IPS DF 4.7 (cell line): ENCODE results near the gene CLIP2.
"Not testable (repeated sequence)": the region's sequence is repeated elsewhere in the genome, so short reads cannot be mapped to it uniquely, and the experiment has no call there.

Experiments
- DNase-seq: peaks from one replicate; pipeline ENCODE4 v3.0.0-alpha.2; 2013; ENCODE audit warnings: low spot score; ENCODE audit errors: extremely low read depth

The CLIP2 gene

DNA sequence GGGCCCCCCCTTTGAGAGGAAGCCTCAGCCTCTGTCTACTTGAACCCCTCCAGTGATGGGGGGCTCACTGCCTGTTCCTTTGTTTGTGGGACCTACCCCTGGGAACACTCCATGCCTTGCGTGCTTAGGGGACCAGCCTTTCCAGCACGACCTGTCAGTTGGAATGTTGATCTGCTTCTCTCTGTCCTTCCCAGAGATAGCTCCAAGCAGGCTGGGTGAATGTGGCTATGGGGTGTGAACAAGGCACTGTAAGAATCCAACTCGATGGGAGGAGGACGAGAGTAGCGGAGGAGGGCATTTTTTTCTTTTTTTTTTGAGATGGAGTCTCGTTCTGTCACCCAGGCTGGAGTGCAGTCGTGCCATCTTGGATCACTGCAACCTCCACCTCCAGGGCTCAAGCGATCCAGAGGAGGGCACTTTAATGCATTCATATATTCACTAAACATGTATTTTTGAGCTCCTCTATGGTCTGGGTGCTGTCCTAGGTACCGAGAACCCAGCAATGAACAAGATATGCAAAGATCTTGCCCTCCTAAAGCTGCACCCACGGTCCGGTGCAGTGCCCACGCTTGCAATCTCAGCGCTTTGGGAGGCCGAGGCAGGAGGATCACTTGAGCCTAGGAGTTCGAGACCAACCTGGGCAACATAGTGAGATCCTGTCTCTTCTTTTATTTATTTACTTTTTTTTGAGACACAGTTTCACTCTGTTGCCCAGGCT is 8.5 kb downstream of the CLIP2 start:
- no peak for DNase-seq

DNA sequence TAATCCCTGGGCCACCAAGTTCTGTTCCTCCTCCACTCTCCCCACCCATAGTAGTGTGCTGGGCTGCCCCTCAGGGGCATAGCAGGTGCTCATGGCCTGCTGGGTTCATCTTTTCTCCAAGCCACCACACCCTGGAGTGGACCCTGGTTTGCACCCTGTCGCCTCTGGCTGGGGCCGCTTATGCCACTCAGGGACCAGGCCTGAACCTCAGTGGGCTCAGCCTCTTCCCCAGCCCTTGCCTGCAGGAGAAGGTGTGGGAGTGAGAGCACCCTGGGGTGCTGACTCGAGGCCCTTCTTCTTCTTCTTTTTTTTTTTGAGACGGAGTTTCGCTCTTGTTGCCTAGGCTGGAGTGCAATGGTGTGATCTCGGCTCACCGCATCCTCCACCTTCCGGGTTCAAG is 10.2 kb downstream of the CLIP2 start:
- DNase-seq = no peak

DNA sequence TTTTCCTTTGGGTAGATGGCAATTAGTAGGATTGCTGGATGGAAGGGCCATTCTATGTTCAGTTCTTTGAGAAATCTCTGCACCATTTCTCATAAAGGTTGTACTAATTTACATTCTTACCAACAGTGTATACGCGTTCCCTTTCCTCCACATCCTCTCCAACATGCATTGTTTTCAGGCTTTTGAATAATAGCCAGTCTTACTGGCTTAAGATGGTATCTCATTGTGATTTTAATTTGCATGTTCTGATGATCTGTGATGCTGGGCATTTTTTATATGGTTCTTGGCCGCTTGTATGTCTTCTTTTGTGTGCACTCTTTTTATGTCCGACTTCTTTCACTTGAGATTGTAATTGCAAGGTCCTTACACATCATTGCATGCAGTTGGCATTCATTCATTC is 11.7 kb downstream of the CLIP2 start:
- DNase-seq = no peak

DNA sequence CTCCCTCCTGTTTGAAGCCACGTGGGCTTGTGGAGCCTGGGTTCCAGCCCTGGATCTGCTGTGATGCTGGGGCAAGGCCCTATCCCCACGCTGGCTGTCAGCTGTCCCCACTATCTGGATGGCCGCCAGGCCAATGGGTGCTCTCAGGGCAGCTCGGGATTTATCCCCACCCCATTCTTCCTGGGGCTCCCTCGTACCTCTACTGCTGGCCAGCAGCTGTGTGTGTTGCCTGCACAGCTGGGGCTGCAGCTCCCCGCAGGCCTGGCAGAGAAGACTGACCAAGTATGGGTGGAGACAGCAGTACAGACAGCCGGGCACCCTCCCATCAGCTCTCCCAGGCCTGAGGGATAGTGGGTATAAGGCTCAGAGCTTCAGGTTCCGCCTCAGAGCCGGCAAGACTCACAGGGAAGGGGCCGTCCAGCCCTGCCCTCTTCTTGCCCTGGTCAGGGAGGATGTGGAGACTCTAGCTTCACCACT is 13.6 kb downstream of the CLIP2 start:
- DNase-seq = no peak

DNA sequence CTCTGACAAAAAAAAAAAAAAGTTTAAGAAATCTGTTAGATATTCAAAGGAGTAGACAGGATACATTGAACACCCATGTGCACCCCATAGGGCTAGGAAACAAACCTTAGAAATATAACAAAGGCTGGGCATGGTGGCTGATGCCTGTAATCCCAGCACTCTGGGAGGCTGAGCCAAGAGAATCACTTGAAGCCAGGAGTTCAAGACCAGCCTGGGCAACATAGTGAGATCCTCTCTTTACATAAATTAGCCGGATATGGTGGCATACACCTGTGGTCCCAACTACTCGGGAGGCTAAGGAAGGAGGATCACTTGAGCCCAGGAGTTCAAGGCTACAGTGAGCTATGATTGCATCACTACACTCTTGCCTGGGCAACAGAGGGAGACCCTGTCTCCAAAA is 15.3 kb downstream of the CLIP2 start:
- no peak for DNase-seq

DNA sequence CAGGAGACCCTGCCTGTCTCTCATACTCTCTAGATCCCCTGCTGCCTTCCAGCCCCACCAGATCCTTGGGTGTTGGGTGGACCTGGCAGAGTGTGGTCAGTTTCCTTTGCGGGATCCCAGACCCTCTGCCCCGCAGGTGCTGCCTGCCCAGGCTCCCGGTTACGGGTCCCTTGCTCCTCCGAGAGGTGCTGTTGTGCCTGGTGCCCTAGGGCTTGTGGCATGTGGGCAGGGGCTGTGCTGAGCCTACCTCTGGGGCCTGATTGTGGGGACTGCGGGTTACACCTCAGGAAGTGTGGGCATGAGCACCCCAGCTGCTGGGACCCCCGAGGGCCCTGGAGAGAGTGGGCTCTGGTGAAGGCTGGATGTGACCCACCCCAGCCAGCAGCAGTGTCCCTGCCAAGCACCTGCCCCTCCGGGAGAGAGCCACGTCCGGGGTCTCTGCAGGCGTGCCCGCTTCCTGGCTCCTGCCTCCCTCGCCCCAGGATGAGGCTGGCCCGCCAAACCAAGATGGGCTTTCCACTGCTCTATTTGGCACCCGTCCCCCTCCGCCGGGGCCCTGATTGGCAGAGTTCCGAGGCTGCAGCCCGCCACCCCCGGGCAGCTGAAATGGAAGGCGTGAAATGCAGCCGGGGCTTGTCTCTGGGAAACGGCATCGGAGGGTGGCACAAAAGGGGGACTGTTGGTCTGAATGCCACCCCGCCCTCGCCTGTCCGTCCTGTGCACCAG is 17.0 kb downstream of the CLIP2 start:
- no peak for DNase-seq

DNA sequence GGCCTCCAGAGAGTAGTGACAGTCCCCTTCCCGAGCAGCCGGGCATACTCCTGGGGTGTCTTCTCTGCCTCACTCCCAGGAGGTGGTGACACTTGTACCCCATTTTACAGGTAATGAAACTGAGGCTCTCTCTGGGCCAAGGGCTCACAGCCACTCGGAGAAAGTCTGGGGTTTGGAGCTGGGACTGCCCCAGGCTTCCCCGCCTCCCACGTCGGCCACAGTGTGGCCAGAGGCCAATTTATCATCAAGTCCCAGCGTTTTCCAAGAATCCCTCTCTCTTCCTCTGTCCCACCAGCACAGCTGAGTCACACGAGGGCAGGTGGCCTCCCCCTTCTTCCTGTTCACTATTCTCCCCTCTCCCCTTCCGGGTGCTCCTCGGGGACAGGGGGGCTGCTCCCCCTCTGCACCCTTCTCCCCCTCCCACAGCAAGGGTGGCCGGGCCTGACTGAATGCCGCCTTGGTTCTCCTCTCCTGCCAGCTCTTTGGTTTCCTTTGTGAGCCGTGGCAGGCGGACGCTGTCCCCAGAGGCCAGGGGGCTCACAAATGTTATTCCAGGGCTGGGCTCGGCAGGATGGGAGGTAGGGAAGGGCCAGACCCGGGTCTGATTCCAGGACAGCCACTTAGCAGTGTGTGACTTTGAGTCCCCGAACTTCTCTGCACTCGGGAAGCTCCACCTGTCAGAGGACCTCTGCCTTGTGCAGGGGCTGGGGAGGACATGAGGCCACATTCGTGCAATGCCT is 17.7 kb downstream of the CLIP2 start:
- DNase-seq = no peak

DNA sequence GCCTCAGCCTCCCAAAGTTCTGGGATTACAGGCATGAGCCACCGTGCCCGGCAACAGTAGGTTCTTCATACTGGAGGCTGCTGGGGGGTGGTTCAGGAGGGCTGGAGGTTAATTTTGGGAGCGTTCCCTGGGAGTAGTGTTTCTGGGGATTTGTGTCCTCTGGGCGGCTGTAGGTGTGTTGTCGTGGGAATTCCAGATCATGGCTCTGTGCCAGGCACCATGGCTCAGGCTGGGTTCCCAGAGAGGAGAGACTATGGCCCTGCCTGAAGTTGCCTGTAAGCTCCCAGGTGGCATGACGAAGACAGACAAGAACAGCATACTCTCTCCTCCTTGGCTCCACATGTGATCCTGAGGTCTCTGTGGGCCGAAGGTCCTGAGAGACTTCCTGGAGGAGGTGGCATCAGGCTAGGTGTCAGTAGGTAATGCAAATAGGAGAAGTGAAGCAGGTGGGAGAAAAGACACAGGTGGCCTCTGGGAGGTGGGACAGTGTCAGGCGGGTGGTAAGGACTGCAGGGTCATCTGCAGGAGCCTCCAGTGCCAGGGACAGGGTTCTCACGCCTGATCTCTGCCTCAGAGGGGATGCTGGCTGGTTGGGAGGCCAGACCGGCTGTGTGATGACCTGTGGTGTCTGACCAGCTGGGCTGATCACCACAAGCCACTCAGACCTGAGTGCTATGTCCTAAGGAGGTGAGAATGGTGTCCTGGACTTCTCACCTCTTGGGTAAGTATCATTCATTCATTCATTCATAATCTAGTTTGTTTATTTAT is 18.7 kb downstream of the CLIP2 start:
- no peak for DNase-seq

DNA sequence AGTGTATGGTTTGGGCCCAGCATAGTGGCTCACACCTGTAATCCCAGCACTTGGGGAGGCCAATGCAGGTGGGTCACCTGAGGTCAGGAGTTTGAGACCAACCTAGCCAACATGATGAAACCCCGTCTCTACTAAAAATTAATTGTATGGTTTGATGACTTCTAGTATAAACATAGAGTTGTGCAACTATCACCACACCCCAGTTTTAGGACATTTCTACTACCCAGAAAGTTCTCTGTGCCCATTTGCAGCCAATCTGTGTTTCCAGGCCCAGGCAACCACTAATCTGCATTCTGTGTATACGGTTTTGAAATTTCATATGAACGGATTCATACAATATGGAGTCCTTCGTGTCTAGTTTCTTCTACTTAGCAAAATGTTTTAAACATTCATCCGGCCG is 20.0 kb downstream of the CLIP2 start:
- no peak for DNase-seq

DNA sequence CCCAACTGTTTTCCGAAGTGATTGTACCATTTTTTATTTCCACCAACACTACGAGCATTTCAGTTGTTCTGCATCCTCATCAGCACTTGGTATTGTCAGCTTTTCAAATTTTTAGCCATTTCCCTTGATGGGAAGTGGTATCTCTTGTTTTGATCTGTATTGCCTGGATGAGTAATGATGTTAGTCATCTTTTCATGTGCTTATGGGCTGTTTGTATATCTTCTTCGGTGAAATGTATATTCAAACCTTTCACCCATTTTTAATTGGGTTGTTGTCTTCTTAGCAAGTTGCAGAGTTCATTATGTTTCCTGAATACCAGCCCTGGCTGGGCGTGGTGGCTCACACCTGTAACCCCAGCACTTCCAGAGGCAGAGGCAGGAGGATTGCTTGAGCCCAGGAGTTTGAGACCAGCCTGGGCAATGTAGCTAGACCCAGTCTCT is 22.1 kb downstream of the CLIP2 start:
- no peak for DNase-seq

DNA sequence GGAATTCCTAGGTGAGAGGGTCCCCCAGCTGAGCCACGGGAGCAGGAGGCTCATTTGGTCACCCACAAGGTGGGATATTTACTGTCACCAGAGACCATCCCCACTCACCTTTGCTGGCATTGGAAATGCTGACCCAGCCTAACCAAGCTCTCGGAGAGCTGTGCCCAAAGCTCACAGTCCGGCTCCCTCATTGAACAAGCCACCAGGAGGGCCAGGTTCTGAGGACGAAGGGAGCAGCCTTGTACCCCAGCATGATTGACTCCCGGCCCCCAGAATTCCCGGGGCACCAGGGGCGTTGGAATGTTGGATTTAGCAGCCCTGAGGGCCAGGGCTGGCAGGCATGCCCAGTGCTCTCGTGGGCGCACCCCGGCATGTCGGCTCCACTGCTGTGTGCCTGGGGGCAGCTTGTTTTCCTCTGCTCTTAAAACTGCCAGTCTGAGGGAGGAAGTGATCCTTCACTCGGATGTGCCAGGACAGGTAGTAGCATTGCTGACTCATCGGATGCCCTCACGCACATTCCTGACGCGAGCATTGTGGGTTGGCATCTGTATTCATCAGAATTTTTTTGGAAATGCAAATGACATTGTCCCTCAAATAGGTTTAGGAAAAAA is 23.3 kb downstream of the CLIP2 start:
- DNase-seq = no peak

DNA sequence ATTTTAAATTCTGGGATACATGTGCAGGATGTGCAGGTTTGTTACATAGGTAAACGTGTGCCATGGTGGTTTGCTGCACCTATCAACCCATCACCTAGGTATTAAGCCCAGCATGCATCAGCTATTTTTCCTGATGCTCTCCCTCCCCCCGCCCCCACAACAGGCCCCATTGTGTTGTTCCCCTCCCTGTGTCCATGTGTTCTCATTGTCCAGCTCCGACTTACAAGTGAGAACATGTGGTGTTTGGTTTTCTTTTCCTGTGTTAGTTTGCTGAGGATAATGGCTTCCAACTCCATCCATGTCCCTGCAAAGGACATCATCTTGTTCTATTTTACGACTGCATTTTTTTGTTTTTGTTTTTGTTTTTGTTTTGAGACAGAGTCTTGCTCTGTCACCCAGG is 26.7 kb downstream of the CLIP2 start:
- not testable (repeated sequence) for DNase-seq

DNA sequence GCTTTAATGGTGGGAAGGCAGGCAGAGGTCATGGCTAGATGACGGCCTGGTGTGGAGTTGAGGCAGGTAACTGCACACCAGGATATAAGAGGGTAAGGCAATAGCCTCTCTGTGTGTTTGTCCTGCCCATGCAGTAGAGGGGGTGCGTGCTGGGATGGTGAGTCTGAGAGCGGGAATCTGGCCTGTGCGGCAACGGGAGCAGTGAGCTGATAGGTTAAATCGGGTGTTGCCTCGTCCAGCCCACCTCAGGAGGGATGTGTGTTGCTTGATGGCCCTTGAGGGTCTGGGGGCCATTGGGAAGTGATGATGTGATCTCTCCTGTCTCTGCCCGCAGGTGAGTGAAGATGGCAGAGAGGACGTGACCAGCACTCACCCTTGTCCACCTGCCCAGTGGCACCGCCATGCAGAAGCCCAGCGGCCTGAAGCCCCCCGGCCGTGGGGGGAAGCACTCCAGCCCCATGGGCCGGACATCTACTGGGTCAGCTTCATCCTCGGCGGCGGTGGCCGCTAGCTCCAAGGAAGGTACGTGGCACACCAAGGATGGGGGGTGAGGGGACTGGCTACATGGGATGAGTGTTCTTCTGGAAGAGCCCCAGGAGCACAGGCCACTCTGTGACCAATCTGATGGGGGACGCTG is 28.1 kb downstream of the CLIP2 start:
- DNase-seq = no peak

DNA sequence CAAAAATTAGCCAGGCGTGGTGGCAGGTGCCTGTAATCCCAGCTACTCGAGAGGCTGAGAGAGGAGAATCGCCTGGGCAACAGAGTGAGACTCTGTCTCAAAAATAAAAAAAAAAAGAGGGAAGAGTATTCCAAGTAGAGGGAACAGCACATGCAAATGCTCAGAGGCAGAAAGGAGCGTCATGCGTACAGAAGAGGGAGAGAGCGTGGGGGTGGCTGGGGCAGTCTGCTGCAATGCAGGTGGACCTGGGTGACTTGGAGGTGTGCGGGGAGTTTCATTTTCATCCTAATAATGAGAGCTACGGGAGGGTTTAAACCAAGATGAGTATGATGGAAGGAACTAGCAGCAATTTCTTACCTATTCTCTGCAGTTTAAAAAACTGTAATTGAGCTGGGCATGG is 28.8 kb downstream of the CLIP2 start:
- DNase-seq = no peak

DNA sequence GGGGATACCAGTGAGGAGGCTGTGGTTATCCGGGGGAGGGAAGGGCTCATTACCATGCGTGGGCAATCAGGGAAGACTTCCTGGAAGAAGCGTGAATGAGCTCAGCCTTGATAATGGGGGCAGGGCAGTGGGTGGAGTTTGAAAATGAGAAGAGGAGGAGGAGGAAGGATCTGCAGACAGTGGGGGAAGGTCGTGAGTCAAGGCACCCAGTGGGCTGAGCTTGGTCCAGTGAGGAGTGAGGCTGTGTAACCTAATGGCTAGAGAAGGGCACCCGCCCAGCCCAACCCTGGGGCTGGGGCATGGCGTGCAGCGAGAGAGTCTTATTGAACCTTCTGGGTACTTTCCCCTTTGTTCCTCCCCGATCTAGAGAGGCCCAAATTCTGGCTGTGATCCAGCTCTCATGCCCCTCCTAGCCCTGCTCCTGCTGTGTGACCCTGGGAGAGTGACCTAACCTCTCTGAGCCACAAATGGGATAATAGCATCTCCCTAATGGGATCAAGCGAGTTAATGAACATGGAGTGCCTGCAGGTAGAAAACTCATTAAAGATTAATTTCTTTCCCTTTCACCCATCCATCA is 31.5 kb downstream of the CLIP2 start:
- no peak for DNase-seq

DNA sequence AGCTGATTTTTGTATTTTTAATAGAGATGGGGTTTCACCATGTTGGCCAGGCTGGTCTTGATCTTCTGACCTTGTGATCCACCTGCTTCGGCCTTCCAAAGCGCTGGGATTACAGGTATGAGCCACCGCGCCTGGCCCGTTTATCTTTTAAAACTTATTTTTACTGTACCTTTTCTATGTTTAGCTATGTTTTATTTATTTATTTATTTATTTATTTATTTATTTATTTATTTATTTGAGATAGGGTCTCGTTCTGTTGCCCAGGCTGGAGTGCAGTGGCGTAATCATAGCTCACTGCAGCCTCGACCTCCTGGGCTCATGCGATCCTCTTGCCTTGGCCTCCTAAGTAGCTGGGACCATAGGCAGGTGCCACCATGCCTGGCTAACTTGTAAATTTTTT is 33.7 kb downstream of the CLIP2 start:
- not testable (repeated sequence) for DNase-seq

DNA sequence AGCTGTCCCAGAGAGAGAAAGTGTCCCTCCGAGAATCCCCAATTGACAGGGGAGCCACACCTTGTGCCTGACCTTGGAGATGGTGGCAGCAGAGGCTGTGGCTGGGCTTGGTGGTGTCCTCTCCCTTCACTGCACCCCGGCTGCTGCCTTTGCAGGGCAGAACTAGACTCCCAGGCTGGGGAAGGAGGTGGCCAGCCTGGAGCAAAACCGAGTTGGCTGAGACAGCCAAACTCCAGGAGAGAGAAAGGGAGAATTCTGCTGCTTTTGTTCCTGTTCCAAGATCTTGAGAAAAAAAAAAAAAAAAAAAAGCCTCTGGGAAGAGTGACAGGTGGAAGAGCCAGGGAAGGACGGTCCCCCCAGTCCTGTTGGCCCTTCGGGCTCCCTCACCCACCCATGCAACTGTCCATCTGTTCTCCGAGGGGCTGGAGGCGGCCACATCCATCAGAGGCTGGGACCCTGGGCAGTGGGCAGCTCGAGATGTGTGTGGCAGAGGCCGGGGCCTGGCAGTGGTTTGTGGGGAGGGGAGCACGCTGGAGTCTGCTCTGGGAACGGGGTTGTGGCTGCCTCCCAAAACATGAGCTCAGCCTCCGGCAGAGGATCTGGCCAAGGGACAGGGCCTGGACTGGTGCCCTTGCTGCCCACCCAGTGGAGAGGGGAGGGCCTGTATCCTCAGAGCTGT is 35.5 kb downstream of the CLIP2 start:
- no peak for DNase-seq

DNA sequence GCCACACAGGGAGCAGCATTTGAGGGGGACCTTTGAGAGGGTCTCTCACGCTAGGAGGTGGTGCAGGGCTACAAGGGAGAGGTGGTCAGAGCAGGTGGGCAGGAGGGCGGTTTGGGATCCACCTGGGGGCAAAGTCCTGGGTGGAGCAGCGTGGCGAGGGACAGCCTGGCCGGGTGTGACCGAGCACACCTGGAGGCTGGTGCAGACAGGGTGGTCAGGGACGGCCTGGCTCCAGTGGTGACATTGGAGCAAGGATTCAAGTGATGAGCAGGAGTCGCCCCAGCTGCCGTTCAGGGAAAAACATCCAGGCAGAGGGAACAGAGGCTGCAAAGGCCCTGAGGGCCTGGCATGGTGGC is 36.0 kb downstream of the CLIP2 start:
- DNase-seq = no peak

DNA sequence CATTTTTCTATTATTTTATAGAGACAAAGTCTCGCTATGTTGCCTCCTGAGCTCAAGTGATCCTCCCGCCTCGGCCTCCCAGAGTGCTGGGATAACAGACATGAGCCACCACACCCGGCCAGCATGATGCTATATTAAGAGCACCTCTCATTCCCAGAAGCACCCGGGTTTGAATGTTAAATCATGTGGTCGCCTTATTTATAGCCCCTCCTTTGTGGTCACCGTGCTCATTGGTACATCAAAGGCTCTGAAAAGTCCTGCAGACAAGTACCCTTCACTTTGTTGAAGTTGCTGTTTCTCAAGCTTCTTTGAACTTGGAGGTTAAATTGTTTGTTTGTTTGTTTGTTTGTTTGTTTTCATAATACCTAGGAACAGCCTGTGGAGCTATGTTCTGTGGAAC is 40.0 kb downstream of the CLIP2 start:
- DNase-seq = no peak
